Measurements from ENCODE around the gene TM7SF2. TPM values are rescaled to one million over a fixed set of nuclear protein-coding genes. Genes with fewer than 3 reads are reported as not detected.

Gene TM7SF2
- total RNA-seq, 1 experiment from 2014 or later = 37.8 TPM

- peak; percentile 80 for DNase-seq (ENCODE audit: low spot score)
- BruUV-seq (replicated peaks) = no TSS peak
- Histone ChIP-seq H3K4me1 (ENCODE audit: insufficient read depth, low read length, poor library complexity, severe bottlenecking) (no peaks in the 10 kb centered on the region), H3K27ac (ENCODE audit: low read depth, low read length, poor library complexity, severe bottlenecking) (no peak overlapping the region), H3K9me3 (ENCODE audit: low read depth, low read length, poor library complexity, severe bottlenecking) (peaks cover 5% of the 10 kb centered on the region), H3K27me3 (replicated peaks; ENCODE audit: insufficient read depth, low read depth, low read length, poor library complexity) (no peaks in the 10 kb centered on the region), H3K36me3 (ENCODE audit: insufficient read depth, low read length, poor library complexity, severe bottlenecking) (no peaks in the 10 kb centered on the region), H3K4me3 (ENCODE audit: low read depth, low read length, poor library complexity, severe bottlenecking) (no peak overlapping the region)
- TF ChIP-seq EZH2 (IDR thresholded peaks at IDR 0.05; ENCODE audit: borderline replicate concordance, low read depth, low read length, poor library complexity, severe bottlenecking) = no peak
- TF ChIP-seq, protein P1, sequence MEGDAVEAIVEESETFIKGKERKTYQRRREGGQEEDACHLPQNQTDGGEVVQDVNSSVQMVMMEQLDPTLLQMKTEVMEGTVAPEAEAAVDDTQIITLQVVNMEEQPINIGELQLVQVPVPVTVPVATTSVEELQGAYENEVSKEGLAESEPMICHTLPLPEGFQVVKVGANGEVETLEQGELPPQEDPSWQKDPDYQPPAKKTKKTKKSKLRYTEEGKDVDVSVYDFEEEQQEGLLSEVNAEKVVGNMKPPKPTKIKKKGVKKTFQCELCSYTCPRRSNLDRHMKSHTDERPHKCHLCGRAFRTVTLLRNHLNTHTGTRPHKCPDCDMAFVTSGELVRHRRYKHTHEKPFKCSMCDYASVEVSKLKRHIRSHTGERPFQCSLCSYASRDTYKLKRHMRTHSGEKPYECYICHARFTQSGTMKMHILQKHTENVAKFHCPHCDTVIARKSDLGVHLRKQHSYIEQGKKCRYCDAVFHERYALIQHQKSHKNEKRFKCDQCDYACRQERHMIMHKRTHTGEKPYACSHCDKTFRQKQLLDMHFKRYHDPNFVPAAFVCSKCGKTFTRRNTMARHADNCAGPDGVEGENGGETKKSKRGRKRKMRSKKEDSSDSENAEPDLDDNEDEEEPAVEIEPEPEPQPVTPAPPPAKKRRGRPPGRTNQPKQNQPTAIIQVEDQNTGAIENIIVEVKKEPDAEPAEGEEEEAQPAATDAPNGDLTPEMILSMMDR (conservative IDR thresholded peaks at IDR 0.05; ENCODE audit: low read depth, low read length) = no peak
- intact Hi-C loops (cut with micrococcal nuclease; ENCODE audit: unreplicated experiment) = no loop called here
- ChIA-PET POLR2A (ENCODE audit: low non-redundant PET) (no interaction called here), CTCF (no interaction called here)
Measured at GRCh38 chr11:65150509-65151299, 39.0 kb downstream of the TM7SF2 start.

- no peak for TF ChIP-seq EZH2 (IDR thresholded peaks at IDR 0.05; ENCODE audit: borderline replicate concordance, low read depth, low read length, poor library complexity, severe bottlenecking)
- TF ChIP-seq, protein P1 (conservative IDR thresholded peaks at IDR 0.05; ENCODE audit: low read depth, low read length) = no peak
- no peaks in the 10 kb centered on the region for H3K36me3 ChIP-seq (ENCODE audit: insufficient read depth, low read length, poor library complexity, severe bottlenecking)
- DNase-seq (ENCODE audit: low spot score) = no peak
- ChIA-PET POLR2A (ENCODE audit: low non-redundant PET) (no interaction called here), CTCF (no interaction called here)
- intact Hi-C loops (cut with micrococcal nuclease; ENCODE audit: unreplicated experiment) = no loop called here
- no peaks in the 10 kb centered on the region for H3K27me3 ChIP-seq (replicated peaks; ENCODE audit: insufficient read depth, low read depth, low read length, poor library complexity)
- H3K4me3 ChIP-seq (ENCODE audit: low read depth, low read length, poor library complexity, severe bottlenecking) = no peak overlapping the region
- no TSS peak for BruUV-seq (replicated peaks)
- no peak overlapping the region for H3K27ac ChIP-seq (ENCODE audit: low read depth, low read length, poor library complexity, severe bottlenecking)
- no peaks in the 10 kb centered on the region for H3K4me1 ChIP-seq (ENCODE audit: insufficient read depth, low read length, poor library complexity, severe bottlenecking)
- peaks cover 5% of the 10 kb centered on the region for H3K9me3 ChIP-seq (ENCODE audit: low read depth, low read length, poor library complexity, severe bottlenecking)
Measured at GRCh38 chr11:65151331-65151899, 39.7 kb downstream of the TM7SF2 start.

DNA sequence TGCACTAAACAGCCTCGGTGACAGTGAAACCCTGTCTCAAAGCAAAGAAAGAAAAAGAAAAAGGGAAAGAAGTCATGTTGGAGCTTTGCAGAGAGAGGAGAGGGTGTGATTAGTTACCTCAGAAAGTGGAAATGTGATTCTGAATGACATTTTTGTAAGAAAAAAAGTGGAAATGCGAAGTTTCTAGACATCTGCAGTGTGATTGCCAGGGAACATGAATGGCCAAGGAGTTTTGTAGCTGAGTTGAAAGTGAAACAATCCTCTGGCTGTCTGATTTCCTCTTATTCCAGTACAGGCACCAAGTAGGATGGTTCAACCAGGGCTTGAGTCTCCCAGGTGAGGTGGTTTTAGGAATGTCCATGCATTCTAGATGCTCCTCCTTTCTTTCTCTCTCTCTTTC lies 40.5 kb downstream of the TM7SF2 start:
- POLR2A ChIA-PET (ENCODE audit: low non-redundant PET) = no interaction called here

More for the DNA sequence above, 40.5 kb downstream of the TM7SF2 start:
- H3K36me3 ChIP-seq (ENCODE audit: insufficient read depth, low read length, poor library complexity, severe bottlenecking) = no peaks in the 10 kb centered on the region
- H3K27me3 ChIP-seq (replicated peaks; ENCODE audit: insufficient read depth, low read depth, low read length, poor library complexity) = no peaks in the 10 kb centered on the region
- H3K27ac ChIP-seq (ENCODE audit: low read depth, low read length, poor library complexity, severe bottlenecking) = no peak overlapping the region
- no peaks in the 10 kb centered on the region for H3K4me1 ChIP-seq (ENCODE audit: insufficient read depth, low read length, poor library complexity, severe bottlenecking)
- H3K9me3 ChIP-seq (ENCODE audit: low read depth, low read length, poor library complexity, severe bottlenecking) = peaks cover 4% of the 10 kb centered on the region
- CTCF ChIA-PET = no interaction called here
- TF ChIP-seq EZH2 (IDR thresholded peaks at IDR 0.05; ENCODE audit: borderline replicate concordance, low read depth, low read length, poor library complexity, severe bottlenecking) = no peak
- TF ChIP-seq, protein P1 (conservative IDR thresholded peaks at IDR 0.05; ENCODE audit: low read depth, low read length) = no peak
- H3K4me3 ChIP-seq (ENCODE audit: low read depth, low read length, poor library complexity, severe bottlenecking) = no peak overlapping the region
- no TSS peak for BruUV-seq (replicated peaks)
- DNase-seq (ENCODE audit: low spot score) = no peak
- intact Hi-C loops (cut with micrococcal nuclease; ENCODE audit: unreplicated experiment) = no loop called here
